ENCODE measurements around the gene TCEANC2. TPM values are rescaled to one million over a fixed set of nuclear protein-coding genes. Genes with fewer than 3 reads are reported as not detected.
"Not testable (repeated sequence)": the region's sequence is repeated elsewhere in the genome, so short reads cannot be mapped to it uniquely, and the experiment has no call there.

TCEANC2 gene
- total RNA-seq, 2 experiments from 2014 or later = 2.3 to 2.7 TPM

GRCh38 chr1:54091666-54092065 lies 38.3 kb downstream of the TCEANC2 start:
- peaks cover 55% of the 10 kb centered on the region for H3K36me3 Mint-ChIP-seq (ENCODE audit: low read depth)
- no peaks in the 10 kb centered on the region for H3K9me3 ChIP-seq (ENCODE audit: control insufficient read depth in 1 of 2, insufficient read depth in 1 of 2, low read length in 2 of 2)
- no peaks in the 10 kb centered on the region for H3K27me3 Mint-ChIP-seq
- no peaks in the 10 kb centered on the region for H3K27me3 ChIP-seq (ENCODE audit: control insufficient read depth in 1 of 2, insufficient read depth in 2 of 2, low read length in 2 of 2)
- ChIA-PET POLR2A (no interaction called here), CTCF (interaction anchor here (1.8 kb wide), 1 partner anchor 10 kb away, joined by 5 read pairs; no protein-coding TSS in a partner anchor)
- no peak overlapping the region for H3K27ac Mint-ChIP-seq
- H3K4me3 ChIP-seq (ENCODE audit: low read length) = no peak overlapping the region
- ATAC-seq (ENCODE audit: poor library complexity) (no peak), DNase-seq (no peak)
- peaks cover 21% of the 10 kb centered on the region for H3K36me3 ChIP-seq (ENCODE audit: insufficient read depth, low read length)
- H3K4me1 ChIP-seq (ENCODE audit: insufficient read depth, low read length) = no peaks in the 10 kb centered on the region
- no peak overlapping the region for H3K4me3 Mint-ChIP-seq
- TF ChIP-seq, protein P1, sequence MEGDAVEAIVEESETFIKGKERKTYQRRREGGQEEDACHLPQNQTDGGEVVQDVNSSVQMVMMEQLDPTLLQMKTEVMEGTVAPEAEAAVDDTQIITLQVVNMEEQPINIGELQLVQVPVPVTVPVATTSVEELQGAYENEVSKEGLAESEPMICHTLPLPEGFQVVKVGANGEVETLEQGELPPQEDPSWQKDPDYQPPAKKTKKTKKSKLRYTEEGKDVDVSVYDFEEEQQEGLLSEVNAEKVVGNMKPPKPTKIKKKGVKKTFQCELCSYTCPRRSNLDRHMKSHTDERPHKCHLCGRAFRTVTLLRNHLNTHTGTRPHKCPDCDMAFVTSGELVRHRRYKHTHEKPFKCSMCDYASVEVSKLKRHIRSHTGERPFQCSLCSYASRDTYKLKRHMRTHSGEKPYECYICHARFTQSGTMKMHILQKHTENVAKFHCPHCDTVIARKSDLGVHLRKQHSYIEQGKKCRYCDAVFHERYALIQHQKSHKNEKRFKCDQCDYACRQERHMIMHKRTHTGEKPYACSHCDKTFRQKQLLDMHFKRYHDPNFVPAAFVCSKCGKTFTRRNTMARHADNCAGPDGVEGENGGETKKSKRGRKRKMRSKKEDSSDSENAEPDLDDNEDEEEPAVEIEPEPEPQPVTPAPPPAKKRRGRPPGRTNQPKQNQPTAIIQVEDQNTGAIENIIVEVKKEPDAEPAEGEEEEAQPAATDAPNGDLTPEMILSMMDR (IDR thresholded peaks at IDR 0.05) = no peak
- no peak overlapping the region for H3K27ac ChIP-seq (ENCODE audit: low read depth in 1 of 2, low read length in 2 of 2)
- intact Hi-C loops (cut with DNase I, micrococcal nuclease) = no loop called here
- H3K4me1 Mint-ChIP-seq (ENCODE audit: low read depth) = no peaks in the 10 kb centered on the region
- H3K9me3 Mint-ChIP-seq = no peaks in the 10 kb centered on the region

GRCh38 chr1:54094001-54094729 lies 40.8 kb downstream of the TCEANC2 start:
- H3K9me3 ChIP-seq (ENCODE audit: control insufficient read depth in 1 of 2, insufficient read depth in 1 of 2, low read length in 2 of 2) = no peaks in the 10 kb centered on the region
- POLR2A ChIA-PET = no interaction called here
- Mint-ChIP-seq H3K4me3 (no peak overlapping the region), H3K36me3 (ENCODE audit: low read depth) (peaks cover 66% of the 10 kb centered on the region), H3K27ac (no peak overlapping the region), H3K4me1 (ENCODE audit: low read depth) (no peaks in the 10 kb centered on the region), H3K27me3 (no peaks in the 10 kb centered on the region), H3K9me3 (no peaks in the 10 kb centered on the region)
- H3K27me3 ChIP-seq (ENCODE audit: control insufficient read depth in 1 of 2, insufficient read depth in 2 of 2, low read length in 2 of 2) = no peaks in the 10 kb centered on the region
- CTCF ChIA-PET = no interaction called here
- no peak overlapping the region for H3K4me3 ChIP-seq (ENCODE audit: low read length)
- TF ChIP-seq, protein P1 (IDR thresholded peaks at IDR 0.05) = no peak
- intact Hi-C loops (cut with DNase I, micrococcal nuclease) = no loop called here
- peaks cover 28% of the 10 kb centered on the region for H3K36me3 ChIP-seq (ENCODE audit: insufficient read depth, low read length)
- DNase-seq = no peak
- H3K4me1 ChIP-seq (ENCODE audit: insufficient read depth, low read length) = no peaks in the 10 kb centered on the region
- ATAC-seq (ENCODE audit: poor library complexity) = no peak
- no peak overlapping the region for H3K27ac ChIP-seq (ENCODE audit: low read depth in 1 of 2, low read length in 2 of 2)

- H3K4me1 Mint-ChIP-seq (ENCODE audit: low read depth); H3K4me1 ChIP-seq (ENCODE audit: insufficient read depth, low read length); POLR2A ChIA-PET; H3K4me3 ChIP-seq (ENCODE audit: low read length); DNase-seq; H3K27ac Mint-ChIP-seq; H3K27ac ChIP-seq (ENCODE audit: low read depth in 1 of 2, low read length in 2 of 2); H3K9me3 ChIP-seq (ENCODE audit: control insufficient read depth in 1 of 2, insufficient read depth in 1 of 2, low read length in 2 of 2); H3K4me3 Mint-ChIP-seq; H3K27me3 ChIP-seq (ENCODE audit: control insufficient read depth in 1 of 2, insufficient read depth in 2 of 2, low read length in 2 of 2); H3K27me3 Mint-ChIP-seq; H3K9me3 Mint-ChIP-seq; intact Hi-C loops (cut with DNase I, micrococcal nuclease); CTCF ChIA-PET; ATAC-seq (ENCODE audit: poor library complexity): not testable (repeated sequence)
- peaks cover 65% of the 10 kb centered on the region for H3K36me3 Mint-ChIP-seq (ENCODE audit: low read depth)
- H3K36me3 ChIP-seq (ENCODE audit: insufficient read depth, low read length) = peaks cover 26% of the 10 kb centered on the region
Observed at GRCh38 chr1:54094730-54095105, 41.3 kb downstream of the TCEANC2 start.

All from CD4-positive, alpha-beta T cell (primary cell).